Cardiac fibroblast (primary cell): ENCODE data around the gene RREB1.
A peak's percentile ranks its signal among the peaks of the same experiment; 100 is the strongest.

Experiments used
- DNase-seq, 2 donors: peaks; one replicate each; pipeline versions ENCODE4 v3.0.0 to v3.0.0-alpha.2; 2010; ENCODE audit warnings: low read depth in 2 of 2
- H3K4me3 ChIP-seq, 2 donors: replicated peaks in 1 of 2; 1 replicate in 1 of 2; 2 replicates in 1 of 2; pipeline ENCODE4 v1.5.1; 2011; ENCODE audit warnings: low read depth in 2 of 2, low read length in 2 of 2, mild to moderate bottlenecking in 2 of 2, moderate library complexity in 1 of 2
- CTCF ChIP-seq: IDR thresholded peaks from one replicate; pipeline ENCODE4 v1.5.1; 2011; ENCODE audit warnings: low read depth, mild to moderate bottlenecking, low read length, inconsistent platforms

RREB1 gene

GRCh38 chr6:7228662-7229375 is 121.1 kb downstream of the RREB1 start:
- no peak for DNase-seq
- no peak for TF ChIP-seq CTCF
- no peak overlapping the region for H3K4me3 ChIP-seq

DNA sequence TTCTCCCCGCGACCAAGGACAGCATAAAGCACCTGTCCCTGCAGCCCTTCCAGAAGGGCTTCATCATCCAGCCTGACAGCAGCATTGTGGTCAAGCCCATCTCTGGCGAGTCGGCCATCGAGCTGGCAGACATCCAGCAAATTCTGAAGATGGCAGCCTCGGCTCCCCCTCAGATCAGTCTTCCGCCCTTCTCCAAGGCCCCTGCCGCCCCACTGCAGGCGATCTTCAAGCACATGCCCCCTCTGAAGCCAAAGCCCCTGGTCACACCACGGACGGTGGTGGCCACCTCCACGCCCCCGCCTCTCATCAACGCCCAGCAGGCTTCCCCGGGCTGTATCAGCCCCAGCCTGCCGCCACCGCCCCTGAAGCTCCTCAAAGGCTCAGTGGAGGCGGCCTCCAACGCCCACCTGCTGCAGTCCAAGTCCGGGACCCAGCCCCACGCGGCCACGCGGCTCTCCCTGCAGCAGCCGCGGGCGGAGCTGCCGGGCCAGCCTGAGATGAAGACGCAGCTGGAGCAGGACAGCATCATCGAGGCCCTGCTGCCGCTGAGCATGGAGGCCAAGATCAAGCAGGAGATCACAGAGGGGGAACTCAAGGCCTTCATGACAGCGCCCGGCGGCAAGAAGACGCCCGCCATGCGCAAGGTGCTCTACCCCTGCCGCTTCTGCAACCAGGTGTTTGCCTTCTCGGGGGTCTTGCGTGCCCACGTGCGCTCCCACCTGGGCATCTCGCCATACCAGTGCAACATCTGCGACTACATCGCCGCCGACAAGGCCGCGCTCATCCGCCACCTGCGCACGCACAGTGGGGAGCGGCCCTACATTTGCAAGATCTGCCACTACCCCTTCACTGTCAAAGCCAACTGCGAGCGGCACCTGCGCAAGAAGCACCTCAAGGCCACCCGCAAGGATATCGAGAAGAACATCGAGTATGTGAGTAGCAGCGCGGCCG is 121.9 kb downstream of the RREB1 start:
- no peak for DNase-seq
- no peak overlapping the region for H3K4me3 ChIP-seq
- no peak for TF ChIP-seq CTCF

GRCh38 chr6:7230327-7230691 is 122.5 kb downstream of the RREB1 start:
- TF ChIP-seq CTCF: no peak
- no peak overlapping the region for H3K4me3 ChIP-seq
- DNase-seq: no peak

- no peak for TF ChIP-seq CTCF
- DNase-seq: no peak
- H3K4me3 ChIP-seq: no peak overlapping the region
These were observed 123.4 kb downstream of the RREB1 start for GRCh38 chr6:7230956-7231713.

DNA sequence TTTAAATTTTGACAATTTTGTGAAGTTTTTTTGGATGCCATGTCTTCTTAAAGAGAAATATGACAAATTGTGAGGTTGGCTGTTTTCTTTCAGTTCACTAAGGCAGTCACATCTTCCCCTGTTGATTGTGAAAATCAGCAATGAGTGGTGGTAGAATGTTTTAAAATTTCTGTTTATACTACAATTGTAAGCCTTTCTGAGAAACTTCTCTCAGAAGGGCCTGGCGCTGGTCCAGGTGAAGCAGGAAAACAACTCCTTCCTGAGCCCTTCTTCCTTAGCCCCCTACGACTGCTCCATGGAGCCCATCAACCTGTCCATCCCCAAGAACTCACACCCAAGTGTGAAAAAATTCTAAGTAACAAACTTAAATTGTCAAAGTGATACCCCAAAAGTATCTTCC is 124.6 kb downstream of the RREB1 start:
- peak in 1 of 2 donors; percentile 24 for DNase-seq

GRCh38 chr6:7234547-7234946 is 126.8 kb downstream of the RREB1 start:
- no peak overlapping the region for H3K4me3 ChIP-seq
- TF ChIP-seq CTCF: no peak
- DNase-seq: no peak

More for the DNA sequence above, 124.6 kb downstream of the RREB1 start:
- H3K4me3 ChIP-seq: no peak overlapping the region
- TF ChIP-seq CTCF: no peak
